PC-3 (cell line): Measurements from ENCODE around the gene SFT2D1. TPM values are rescaled to one million over a fixed set of nuclear protein-coding genes. Genes with fewer than 3 reads are reported as not detected.

Experiments
- ATAC-seq: fragments of 200-7000 bp; cut with Tn5 transposase; 2 replicates; pipeline ENCODE4 v1.9.1; 2020; ENCODE audit warnings: mild to moderate bottlenecking, moderate library complexity
- BruUV-seq: library from RNA; stranded (reverse); fragments of 400-500 nt; replicated peaks from 2 replicates; lab custom pipeline; 2021; lab: Mats Ljungman, UMichigan
- CTCF ChIA-PET: fragments of 300-600 bp; sonication (Branson Sonifier 250); formaldehyde crosslinking; loops from one replicate; lab custom pipeline; 2022; ENCODE audit warnings: antibody characterized with exemption; lab: Charles Lee
- POLR2A ChIA-PET: fragments of 300-600 bp; sonication (Branson Sonifier 250); formaldehyde crosslinking; loops from one replicate; lab custom pipeline; 2022; ENCODE audit warnings: antibody characterized with exemption; ENCODE audit not compliant: unreplicated experiment; lab: Charles Lee
- DNase-seq: peaks from one replicate; pipeline ENCODE4 v3.0.0-alpha.2; 2015
- H2AFZ ChIP-seq: fragments of 300-600 bp; sonication (generic); 2 replicates; pipeline ENCODE4 v1.6.0; 2016; ENCODE audit warnings: antibody characterized with exemption, low read length
- H3F3A ChIP-seq: fragments of 300-600 bp; sonication (generic); one replicate; pipeline ENCODE4 v1.6.0; 2017; ENCODE audit warnings: antibody characterized with exemption, low read length, control low read depth, mild to moderate bottlenecking; ENCODE audit not compliant: unreplicated experiment
- H3K27ac ChIP-seq: fragments of 300-600 bp; sonication (generic); 2 replicates; pipeline ENCODE4 v1.5.1; 2016; ENCODE audit warnings: mild to moderate bottlenecking, low read length
- H3K27me3 ChIP-seq: fragments of 300-600 bp; sonication (generic); 2 replicates; pipeline ENCODE4 v1.6.1; 2016; ENCODE audit warnings: low read length, mixed read lengths
- H3K36me3 ChIP-seq: fragments of 300-600 bp; sonication (generic); 2 replicates; pipeline ENCODE4 v1.6.1; 2016; ENCODE audit warnings: low read depth, mixed run types, low read length, mixed read lengths
- H3K4me1 ChIP-seq: fragments of 300-600 bp; sonication (generic); 2 replicates; pipeline ENCODE4 v1.5.1; 2016; ENCODE audit warnings: low read length; ENCODE audit not compliant: insufficient read depth
- H3K4me2 ChIP-seq: fragments of 300-600 bp; sonication (generic); 2 replicates; pipeline ENCODE4 v1.6.0; 2016; ENCODE audit warnings: low read length
- H3K4me3 ChIP-seq: fragments of 300-600 bp; sonication (generic); 2 replicates; pipeline ENCODE4 v1.5.1; 2016; ENCODE audit warnings: mild to moderate bottlenecking, low read length, mixed read lengths
- H3K79me2 ChIP-seq: fragments of 300-600 bp; sonication (generic); 2 replicates; pipeline ENCODE4 v1.6.1; 2017; ENCODE audit warnings: low read length, mixed read lengths
- H3K9ac ChIP-seq: fragments of 300-600 bp; sonication (generic); 2 replicates; pipeline ENCODE4 v1.6.0; 2016; ENCODE audit warnings: mild to moderate bottlenecking, low read length
- H3K9me2 ChIP-seq: fragments of 300-600 bp; sonication (generic); replicated peaks from 2 replicates; pipeline ENCODE4 v1.6.1; 2016; ENCODE audit warnings: mixed run types, low read length, mixed read lengths
- H3K9me3 ChIP-seq: fragments of 300-600 bp; sonication (generic); 2 replicates; pipeline ENCODE4 v1.6.1; 2016; ENCODE audit warnings: low read length, mixed read lengths
- H4K20me1 ChIP-seq: fragments of 300-600 bp; sonication (generic); 2 replicates; pipeline ENCODE4 v1.6.1; 2016; ENCODE audit warnings: low read length, mixed read lengths
- EZH2 ChIP-seq: fragments of 300-600 bp; sonication (generic); IDR thresholded peaks from one replicate; pipeline ENCODE4 v1.6.1; 2017; ENCODE audit warnings: antibody characterized with exemption, mild to moderate bottlenecking, low read length; ENCODE audit not compliant: unreplicated experiment
- EZH2phosphoT487 ChIP-seq: fragments of 300-600 bp; sonication (generic); IDR thresholded peaks from 2 replicates; pipeline ENCODE4 v1.6.1; 2018; ENCODE audit warnings: mild to moderate bottlenecking, antibody characterized with exemption, low read length, borderline replicate concordance
- intact Hi-C: fragments of 100-400 bp; cut with micrococcal nuclease; formaldehyde crosslinking; loops from 2 replicates; pipeline ENCODE4 v1.9.0; 2023
- total RNA-seq: library from RNA; depleted of rRNA; stranded (reverse); fragments of >200 nt; gene quantifications from 2 replicates; pipeline ENCODE4 v1.2.3, GENCODE V29; 2014
- TF ChIP-seq, protein P1 (sequence below): fragments of 300-600 bp; sonication (generic); conservative IDR thresholded peaks from 2 replicates; pipeline ENCODE4 v1.5.1; 2017; ENCODE audit warnings: antibody characterized with exemption, low read depth, mild to moderate bottlenecking, low read length

Gene SFT2D1
- total RNA-seq, 1 experiment from 2014 or later: 28.0 TPM

- H2AFZ ChIP-seq: no peak overlapping the region
- CTCF ChIA-PET: no interaction called here
- no peaks in the 10 kb centered on the region for H3K4me1 ChIP-seq
- H3K4me2 ChIP-seq: no peak overlapping the region
- H3K9me3 ChIP-seq: no peaks in the 10 kb centered on the region
- TF ChIP-seq, protein P1, sequence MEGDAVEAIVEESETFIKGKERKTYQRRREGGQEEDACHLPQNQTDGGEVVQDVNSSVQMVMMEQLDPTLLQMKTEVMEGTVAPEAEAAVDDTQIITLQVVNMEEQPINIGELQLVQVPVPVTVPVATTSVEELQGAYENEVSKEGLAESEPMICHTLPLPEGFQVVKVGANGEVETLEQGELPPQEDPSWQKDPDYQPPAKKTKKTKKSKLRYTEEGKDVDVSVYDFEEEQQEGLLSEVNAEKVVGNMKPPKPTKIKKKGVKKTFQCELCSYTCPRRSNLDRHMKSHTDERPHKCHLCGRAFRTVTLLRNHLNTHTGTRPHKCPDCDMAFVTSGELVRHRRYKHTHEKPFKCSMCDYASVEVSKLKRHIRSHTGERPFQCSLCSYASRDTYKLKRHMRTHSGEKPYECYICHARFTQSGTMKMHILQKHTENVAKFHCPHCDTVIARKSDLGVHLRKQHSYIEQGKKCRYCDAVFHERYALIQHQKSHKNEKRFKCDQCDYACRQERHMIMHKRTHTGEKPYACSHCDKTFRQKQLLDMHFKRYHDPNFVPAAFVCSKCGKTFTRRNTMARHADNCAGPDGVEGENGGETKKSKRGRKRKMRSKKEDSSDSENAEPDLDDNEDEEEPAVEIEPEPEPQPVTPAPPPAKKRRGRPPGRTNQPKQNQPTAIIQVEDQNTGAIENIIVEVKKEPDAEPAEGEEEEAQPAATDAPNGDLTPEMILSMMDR: no peak
- TF ChIP-seq EZH2 (no peak), EZH2phosphoT487 (no peak)
- no peak overlapping the region for H3K4me3 ChIP-seq
- POLR2A ChIA-PET: no interaction called here
- H4K20me1 ChIP-seq: no peaks in the 10 kb centered on the region
- intact Hi-C loops: loop anchor here (1.0 to 5.0 kb wide), 2 partner anchors 107 to 125 kb away; partner anchors contain the start of gene MPC1
- H3K9ac ChIP-seq: no peak overlapping the region
- H3K27ac ChIP-seq: no peak overlapping the region
- no peaks in the 10 kb centered on the region for H3F3A ChIP-seq
- ATAC-seq: no peak
- no peaks in the 10 kb centered on the region for H3K9me2 ChIP-seq
- no peaks in the 10 kb centered on the region for H3K79me2 ChIP-seq
- no peak for DNase-seq
- H3K36me3 ChIP-seq: no peaks in the 10 kb centered on the region
- no TSS peak for BruUV-seq
- no peaks in the 10 kb centered on the region for H3K27me3 ChIP-seq
These were observed 67.5 kb downstream of the SFT2D1 start for GRCh38 chr6:166274739-166275370.

GRCh38 chr6:166274163-166274562 lies 68.2 kb downstream of the SFT2D1 start:
- TF ChIP-seq EZH2phosphoT487 (no peak), EZH2 (no peak)
- TF ChIP-seq, protein P1: no peak
- no peaks in the 10 kb centered on the region for H3K9me3 ChIP-seq
- no peak for ATAC-seq

DNA sequence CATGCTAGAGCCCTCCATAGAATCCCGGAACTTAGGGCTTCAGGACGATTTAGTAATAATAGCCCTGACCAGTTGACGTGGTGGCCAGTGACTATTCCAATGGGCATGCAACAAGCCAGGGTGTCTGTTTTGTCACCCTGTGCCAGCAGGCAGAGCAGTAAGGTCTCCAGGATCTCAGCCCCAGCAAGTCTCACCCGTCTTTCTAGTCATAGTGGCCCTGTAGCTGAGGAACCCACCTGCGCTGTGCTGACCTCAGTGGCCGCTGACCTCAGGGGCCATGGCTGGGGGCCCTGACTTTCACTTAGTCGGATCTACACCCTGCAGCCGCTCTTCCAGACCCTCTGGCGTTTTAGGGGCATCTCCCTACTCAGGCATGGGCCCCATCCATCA lies 71.0 kb downstream of the SFT2D1 start:
- Histone ChIP-seq H3K27ac (no peak overlapping the region), H3K9ac (no peak overlapping the region), H3K4me1 (no peaks in the 10 kb centered on the region), H4K20me1 (no peaks in the 10 kb centered on the region), H3K9me3 (no peaks in the 10 kb centered on the region), H3K27me3 (no peaks in the 10 kb centered on the region), H3K9me2 (no peaks in the 10 kb centered on the region), H2AFZ (no peak overlapping the region), H3K4me2 (no peak overlapping the region), H3K36me3 (no peaks in the 10 kb centered on the region), H3F3A (no peaks in the 10 kb centered on the region), H3K79me2 (no peaks in the 10 kb centered on the region), H3K4me3 (no peak overlapping the region)
- TF ChIP-seq EZH2phosphoT487 (no peak), EZH2 (no peak)
- TF ChIP-seq, protein P1: no peak
- ChIA-PET CTCF (no interaction called here), POLR2A (no interaction called here)
- DNase-seq: no peak
- intact Hi-C loops: no loop called here
- BruUV-seq: no TSS peak
- ATAC-seq: no peak

More at GRCh38 chr6:166274163-166274562, 68.2 kb downstream of the SFT2D1 start:
- no peak for DNase-seq
- ChIA-PET CTCF (no interaction called here), POLR2A (no interaction called here)
- no peaks in the 10 kb centered on the region for H3K27me3 ChIP-seq
- H3K79me2 ChIP-seq: no peaks in the 10 kb centered on the region
- H3K4me2 ChIP-seq: no peak overlapping the region
- no peak overlapping the region for H3K9ac ChIP-seq
- H3K4me1 ChIP-seq: no peaks in the 10 kb centered on the region
- intact Hi-C loops: no loop called here
- no peaks in the 10 kb centered on the region for H3F3A ChIP-seq
- no peaks in the 10 kb centered on the region for H3K9me2 ChIP-seq
- H3K4me3 ChIP-seq: no peak overlapping the region
- no TSS peak for BruUV-seq
- H3K27ac ChIP-seq: no peak overlapping the region
- H4K20me1 ChIP-seq: no peaks in the 10 kb centered on the region
- H3K36me3 ChIP-seq: no peaks in the 10 kb centered on the region
- no peak overlapping the region for H2AFZ ChIP-seq
